HG02840 (cell line): ENCODE measurements around the gene ADGRF3.
"Not testable (repeated sequence)": the region's sequence is repeated elsewhere in the genome, so short reads cannot be mapped to it uniquely, and the experiment has no call there.

Experiments
- ATAC-seq: cut with Tn5 transposase; IDR thresholded peaks from one replicate; pipeline ENCODE4 v1.9.1; 2021; ENCODE audit warnings: mild to moderate bottlenecking, moderate library complexity, moderate number of reproducible peaks; ENCODE audit not compliant: unreplicated experiment, low FRiP score

The ADGRF3 gene

DNA sequence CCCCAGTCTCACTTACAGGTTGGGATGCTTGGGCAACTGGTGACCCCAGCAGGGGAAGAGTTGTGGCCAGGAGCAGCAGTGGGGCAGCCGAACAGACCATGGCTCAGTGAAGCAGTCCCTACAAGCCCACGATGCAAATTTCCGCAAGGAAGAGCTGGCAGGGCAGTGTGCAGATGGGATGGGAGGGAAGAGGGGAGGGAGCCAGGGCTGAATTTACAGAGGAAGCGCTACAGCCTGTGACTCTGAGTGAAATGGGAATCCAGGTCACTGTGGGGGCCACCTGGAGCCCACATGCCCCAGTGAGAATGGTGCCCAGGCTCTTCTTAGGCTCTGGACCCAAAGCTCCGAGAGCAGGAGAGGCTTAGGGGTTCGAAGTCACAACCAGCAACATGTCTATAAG, 27.6 kb downstream of the ADGRF3 start:
- ATAC-seq, result no peak

DNA sequence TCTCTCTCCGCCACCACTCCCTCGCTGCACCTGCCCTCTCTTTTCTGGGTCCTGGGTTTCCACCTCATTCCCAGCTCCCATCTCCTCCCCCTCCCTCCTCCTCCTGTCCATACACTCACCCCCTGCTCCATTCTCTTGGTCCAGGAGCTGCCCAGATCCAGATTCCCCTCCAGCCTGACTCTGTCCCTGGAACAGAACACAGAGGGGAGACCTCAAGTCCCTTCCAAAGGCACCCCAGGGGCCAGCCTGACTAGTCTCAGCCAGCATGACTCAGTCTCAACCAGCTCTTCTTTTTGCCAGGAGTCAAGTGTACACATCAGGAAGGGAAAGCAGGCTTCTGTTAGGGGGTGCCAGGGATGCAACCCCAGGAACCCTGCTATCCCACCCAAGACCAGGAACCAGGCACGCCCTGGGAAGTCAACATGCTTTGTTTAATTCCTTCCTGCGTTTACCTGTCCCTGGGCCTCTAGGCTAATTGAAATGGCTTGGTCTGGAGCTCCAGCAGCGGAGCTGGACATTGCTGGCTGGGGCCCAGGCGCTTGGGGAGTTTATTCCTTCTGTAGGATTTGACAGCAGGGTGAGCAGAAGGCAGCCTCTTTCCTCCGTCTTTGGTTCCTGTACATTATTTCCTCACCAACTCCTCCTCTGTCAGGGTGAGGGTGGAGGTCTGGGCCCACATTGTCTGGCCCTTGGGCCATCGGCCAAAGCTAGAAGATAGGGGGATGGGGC, 29.0 kb downstream of the ADGRF3 start:
- no peak for ATAC-seq

DNA sequence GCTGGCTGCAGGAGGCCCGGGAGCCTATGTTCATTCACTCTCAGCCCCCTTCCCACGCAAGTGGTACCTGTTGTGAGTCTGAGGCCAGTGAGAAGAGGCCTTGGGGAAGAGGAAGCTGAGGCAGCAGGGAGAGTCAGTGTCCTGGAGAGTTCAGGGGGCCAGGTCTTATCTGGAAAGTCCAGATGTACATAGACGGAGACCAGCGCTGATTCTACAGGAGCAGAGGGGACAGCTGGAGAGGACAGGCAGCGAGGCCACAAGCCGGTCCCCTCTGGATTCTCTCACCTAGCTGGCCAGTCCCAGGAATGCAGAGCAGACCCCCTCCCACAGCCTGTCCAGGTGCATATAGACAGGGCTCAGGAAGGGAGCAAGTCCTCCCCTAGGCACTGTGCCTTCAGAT, 29.7 kb downstream of the ADGRF3 start:
- no peak for ATAC-seq

DNA sequence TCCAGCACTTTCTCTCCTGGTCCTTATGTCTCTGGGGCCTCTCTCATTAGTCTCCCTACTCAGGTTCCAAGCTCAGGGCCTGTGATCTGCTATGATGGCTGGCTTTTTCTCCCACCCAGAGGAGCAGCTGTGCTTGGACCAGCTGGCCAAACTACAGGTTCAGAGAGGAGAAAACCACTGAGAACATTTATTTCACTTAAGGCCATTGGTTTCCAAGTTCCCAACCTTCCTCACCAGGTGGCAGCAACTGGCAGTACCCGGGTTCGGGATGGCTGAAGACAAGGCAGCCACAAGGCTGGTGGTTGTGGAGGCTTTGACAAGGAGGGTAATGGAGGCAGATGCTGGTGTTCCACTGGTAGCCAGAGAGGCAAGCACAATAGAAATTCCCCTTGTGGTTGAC, 30.5 kb downstream of the ADGRF3 start:
- no peak for ATAC-seq

GRCh38 chr2:26314243-26314642, 32.3 kb downstream of the ADGRF3 start:
- no peak for ATAC-seq

DNA sequence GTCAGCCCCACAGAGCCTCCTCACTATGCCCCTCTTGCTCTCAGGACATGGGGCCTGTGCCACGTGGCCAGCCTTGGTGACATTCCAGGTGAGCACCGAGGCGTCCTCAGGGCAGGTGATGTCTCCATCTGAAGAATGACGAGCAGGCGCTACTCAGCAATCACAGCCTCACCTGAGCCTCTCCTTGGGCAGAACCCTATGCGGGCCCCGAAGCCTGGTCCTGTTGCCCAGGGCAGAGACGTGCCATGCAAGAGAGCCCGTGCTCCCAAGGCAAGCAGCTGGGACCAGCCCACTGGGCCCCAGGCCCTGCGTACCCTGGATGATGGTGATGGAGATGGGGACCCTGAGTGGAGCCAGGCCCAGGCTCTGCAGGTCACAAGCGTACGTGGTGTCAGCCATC, 33.1 kb downstream of the ADGRF3 start:
- no peak for ATAC-seq

GRCh38 chr2:26312471-26312870, 34.1 kb downstream of the ADGRF3 start:
- no peak for ATAC-seq

GRCh38 chr2:26309921-26310320, 36.7 kb downstream of the ADGRF3 start:
- no peak for ATAC-seq

- ATAC-seq, result no peak
Observed at GRCh38 chr2:26305540-26305939, 41.0 kb downstream of the ADGRF3 start.

- not testable (repeated sequence) for ATAC-seq
Observed at GRCh38 chr2:26305094-26305493, 41.5 kb downstream of the ADGRF3 start.

DNA sequence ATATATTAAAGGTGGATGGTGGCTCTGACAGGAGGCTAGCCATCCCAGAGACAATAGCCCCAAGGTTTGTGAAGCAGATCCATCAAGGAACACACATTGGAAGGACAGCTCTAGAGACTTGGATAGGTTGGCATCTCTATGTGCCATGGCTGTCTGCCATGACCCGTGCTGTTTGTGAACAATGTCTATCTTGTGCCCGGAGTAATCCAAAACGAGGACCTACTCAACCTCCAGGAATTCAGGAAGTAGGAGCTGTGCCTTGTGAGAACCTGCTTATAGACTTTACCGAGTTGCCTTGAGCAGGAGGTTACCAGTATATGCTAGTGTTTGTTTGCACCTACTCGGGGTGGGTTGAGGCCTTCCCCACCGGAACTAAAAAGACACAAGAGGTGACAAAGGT, 43.7 kb downstream of the ADGRF3 start:
- no peak for ATAC-seq

- no peak for ATAC-seq
Observed at GRCh38 chr2:26300234-26300925, 46.2 kb downstream of the ADGRF3 start.

DNA sequence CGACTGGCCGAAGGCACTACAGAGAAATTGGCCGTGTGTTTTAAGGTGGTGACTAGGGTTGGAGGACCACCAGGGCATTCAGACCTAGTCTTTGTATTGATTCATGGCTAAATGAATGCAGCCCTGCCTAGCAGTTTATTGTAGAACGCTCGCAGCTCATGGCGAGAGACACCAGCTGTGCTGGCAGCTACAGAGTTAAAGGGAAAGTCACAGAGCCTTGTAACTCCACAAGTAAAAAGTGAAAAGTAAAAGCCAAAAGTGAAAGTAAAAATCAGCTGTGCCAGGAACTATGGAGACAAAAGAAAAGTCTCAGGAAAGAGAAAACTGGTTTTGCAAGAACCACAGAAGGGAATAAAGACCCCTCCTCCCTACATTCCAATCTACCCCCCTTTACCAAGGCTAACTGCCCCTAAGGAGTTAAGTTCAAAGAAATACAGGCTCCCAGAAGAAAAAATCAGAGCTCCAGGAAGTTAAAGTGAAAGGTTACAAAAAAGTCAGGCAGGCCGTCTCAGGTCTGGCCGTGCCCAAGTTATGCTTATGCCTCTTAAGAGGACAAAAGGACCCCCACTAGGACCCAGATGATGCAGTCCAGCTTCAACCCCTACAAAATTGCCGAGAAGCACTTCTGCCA, 47.0 kb downstream of the ADGRF3 start:
- no peak for ATAC-seq

DNA sequence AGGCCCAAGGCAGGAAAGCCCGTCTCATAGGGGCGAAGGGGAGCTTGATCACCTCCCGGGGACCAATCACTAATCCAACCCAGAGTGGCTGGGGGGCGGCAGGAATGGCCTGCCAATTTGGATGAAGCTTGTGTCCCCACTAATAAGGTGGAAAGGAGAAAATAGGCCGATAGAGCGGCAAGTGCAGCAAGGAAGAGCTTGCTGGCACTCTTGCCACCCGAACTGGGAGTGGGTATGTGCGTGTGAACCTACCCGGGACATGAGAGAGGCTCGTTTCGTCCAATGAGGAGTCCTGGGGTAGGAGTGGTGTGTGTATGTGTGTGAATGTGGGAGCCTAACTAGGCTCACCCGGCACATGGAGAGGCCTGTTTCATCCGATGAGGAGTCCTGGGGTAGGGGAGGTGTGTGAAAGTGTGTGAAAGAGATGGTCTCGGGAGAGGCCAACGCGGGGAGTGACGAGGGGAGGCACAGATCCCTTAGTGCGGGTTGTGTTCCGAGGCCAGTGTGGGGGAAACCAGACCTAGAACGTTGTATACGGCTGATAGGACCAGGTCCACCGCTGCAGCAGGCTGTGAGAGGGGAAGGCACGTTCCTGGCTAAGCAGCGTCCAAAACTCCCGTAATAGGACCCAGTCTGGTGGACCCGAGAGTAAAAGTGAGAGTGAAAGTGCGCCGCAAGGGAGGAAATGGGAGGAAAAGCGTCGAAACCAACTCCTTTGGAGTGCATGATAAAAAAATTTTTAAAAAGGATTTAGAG, 47.8 kb downstream of the ADGRF3 start:
- no peak for ATAC-seq

GRCh38 chr2:26298286-26298637, 48.3 kb downstream of the ADGRF3 start:
- no peak for ATAC-seq

GRCh38 chr2:26297061-26297460, 49.5 kb downstream of the ADGRF3 start:
- no peak for ATAC-seq

DNA sequence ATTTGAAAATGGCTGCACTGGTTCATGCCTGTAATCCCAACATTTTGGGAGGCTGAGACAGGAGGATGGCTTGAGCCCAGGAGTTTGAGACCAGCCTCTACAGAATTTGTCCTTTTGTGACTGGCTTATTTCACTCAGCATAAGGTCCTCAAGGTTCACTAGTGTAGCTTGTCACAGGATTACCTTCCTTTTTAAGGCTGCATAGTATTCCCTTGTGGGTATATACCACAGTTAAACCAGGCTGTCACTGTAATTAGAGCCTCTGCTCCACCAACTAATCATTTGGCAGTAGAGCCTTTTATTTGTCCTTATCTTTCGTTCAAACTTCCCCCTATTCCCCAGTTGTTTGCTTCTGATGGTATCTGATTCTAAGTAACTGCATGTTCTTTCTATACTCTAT, 51.1 kb downstream of the ADGRF3 start:
- no peak for ATAC-seq

DNA sequence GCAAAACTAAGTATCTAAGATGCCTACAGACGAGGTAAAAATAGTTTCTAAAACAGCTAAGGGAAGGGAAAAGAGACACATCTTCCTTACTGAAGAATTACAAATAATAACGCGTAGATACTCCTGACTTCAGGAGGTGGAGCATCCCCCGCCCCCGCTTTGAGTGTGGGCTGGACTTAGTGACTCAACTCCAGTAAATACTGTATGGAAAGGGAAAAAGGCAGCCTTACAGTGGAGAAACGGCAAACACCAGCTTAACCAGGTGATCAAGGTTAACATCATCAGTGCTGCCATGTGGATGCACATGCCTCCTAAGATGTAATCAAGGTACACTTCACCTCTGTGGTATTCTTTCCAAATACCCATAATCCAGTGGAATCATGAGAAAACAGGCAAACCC, 53.9 kb downstream of the ADGRF3 start:
- no peak for ATAC-seq

DNA sequence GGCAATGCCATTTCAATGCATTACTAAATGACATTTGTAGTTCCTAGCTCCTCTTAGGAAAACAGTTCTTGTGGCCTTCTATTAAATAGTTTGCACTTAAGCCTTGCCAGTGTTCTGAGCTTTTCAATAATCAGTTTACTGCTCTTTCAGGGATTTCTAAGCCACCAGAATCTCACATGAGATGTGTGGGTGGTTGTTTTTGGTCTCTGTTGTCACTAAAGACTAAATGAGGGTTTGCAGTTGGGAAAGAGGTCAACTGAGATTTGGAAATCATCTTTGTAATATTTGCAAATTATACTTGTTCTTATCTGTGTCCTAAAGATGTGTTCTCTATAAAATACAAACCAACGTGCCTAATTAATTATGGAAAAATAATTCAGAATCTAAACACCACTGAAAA, 56.6 kb downstream of the ADGRF3 start:
- ATAC-seq, result no peak

DNA sequence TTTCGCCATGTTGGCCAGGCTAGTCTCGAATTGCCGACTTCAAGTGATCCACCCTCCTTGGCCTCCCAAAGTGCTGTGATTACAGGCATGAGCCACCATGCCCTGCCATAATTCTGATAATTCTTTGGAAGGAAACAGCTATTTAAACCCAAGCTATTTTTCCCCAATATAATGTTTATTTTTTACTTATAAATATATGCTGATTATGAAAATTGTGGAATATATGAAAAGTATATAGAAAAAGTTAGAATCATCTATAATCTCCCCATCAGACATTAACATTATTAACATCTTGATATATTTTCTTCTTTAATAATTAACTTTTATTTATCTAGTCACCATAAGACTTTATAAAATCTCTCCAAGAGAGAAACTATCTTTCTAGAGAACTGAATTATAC, 60.7 kb downstream of the ADGRF3 start:
- no peak for ATAC-seq

DNA sequence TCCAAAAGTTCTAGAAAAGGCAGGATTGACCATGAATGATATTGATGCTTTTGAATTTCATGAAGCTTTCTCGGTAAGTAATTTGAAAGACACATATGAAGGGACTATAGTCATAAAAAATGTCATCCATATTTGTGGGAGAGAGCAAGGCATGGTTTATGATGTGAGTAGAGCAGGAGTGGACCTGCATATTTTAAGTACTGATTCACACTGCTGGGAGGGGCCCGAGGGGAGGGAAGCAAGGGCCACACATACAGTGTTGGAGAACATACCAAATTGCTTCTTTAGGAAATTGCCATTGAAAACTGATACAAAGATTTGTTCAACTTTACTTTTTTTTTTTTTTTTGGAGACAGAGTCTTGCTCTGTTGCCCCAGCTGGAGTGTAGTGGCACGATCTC, 62.5 kb downstream of the ADGRF3 start:
- no peak for ATAC-seq
